ENCODE measurements around the gene SSNA1.

- TF ChIP-seq CTCF (IDR thresholded peaks at IDR 0.05; ENCODE audit: poor library complexity, severe bottlenecking) = no peak
- TF ChIP-seq RAD21 (conservative IDR thresholded peaks at IDR 0.05) = no peak
- TF ChIP-seq EP300 (conservative IDR thresholded peaks at IDR 0.05; ENCODE audit: poor library complexity, severe bottlenecking) = no peak
- TF ChIP-seq POLR2AphosphoS5 (IDR thresholded peaks at IDR 0.05) = no peak
- no peak for TF ChIP-seq EZH2 (IDR thresholded peaks at IDR 0.05; ENCODE audit: borderline replicate concordance, insufficient read depth, low read length, poor library complexity, severe bottlenecking)
- no peak for TF ChIP-seq MXI1 (conservative IDR thresholded peaks at IDR 0.05; ENCODE audit: poor library complexity, severe bottlenecking)
- TF ChIP-seq TAF1 (IDR thresholded peaks at IDR 0.05; ENCODE audit: low read depth) = no peak
These were observed 31.4 kb downstream of the SSNA1 start for GRCh38 chr9:137219757-137220316.

Measured in neural cell (in vitro differentiated cells).